HCT116 (cell line): Measurements from ENCODE around the gene CPOX. TPM values are rescaled to one million over a fixed set of nuclear protein-coding genes. Genes with fewer than 3 reads are reported as not detected.
A peak's percentile ranks its signal among the peaks of the same experiment; 100 is the strongest.

ENCODE experiments used
- ATAC-seq: fragments of 200-7000 bp; cut with Tn5 transposase; 2 replicates; pipeline ENCODE4 v1.9.1; 2020; ENCODE audit warnings: mild to moderate bottlenecking, moderate library complexity
- BruUV-seq: library from RNA; stranded (reverse); fragments of 400-500 nt; replicated peaks from 2 replicates; lab custom pipeline; 2021; lab: Mats Ljungman, UMichigan
- CTCF ChIA-PET: fragments of 300-600 bp; sonication (Branson Sonifier 250); formaldehyde crosslinking; loops from one replicate; lab custom pipeline; 2021; ENCODE audit warnings: antibody characterized with exemption; lab: Charles Lee
- POLR2A ChIA-PET: fragments of 300-600, 350-600 bp; sonication (Branson Sonifier 250); formaldehyde crosslinking; loops from one replicate; lab custom pipeline; 2021; ENCODE audit warnings: antibody characterized with exemption; lab: Charles Lee
- RAD21 ChIA-PET, 2 experiments: fragments of 300-600 bp; sonication (Branson Sonifier 250); formaldehyde crosslinking; loops; one replicate each; lab custom pipeline; 2023; ENCODE audit warnings: low total read pairs in 2 of 2; ENCODE audit not compliant: uncharacterized antibody in 2 of 2, unreplicated experiment in 2 of 2, low non-redundant PET in 1 of 2; lab: Charles Lee
- DNase-seq: peaks from one replicate; pipeline ENCODE4 v3.0.0-alpha.2; 2010; ENCODE audit warnings: low read depth, low spot score
- H2AFZ ChIP-seq: fragments of 200-600 bp; shearing (Covaris generic), sonication (generic); 2 replicates; pipeline ENCODE4 v1.6.1; 2017; ENCODE audit warnings: low read depth, mixed run types, mixed read lengths, antibody characterized with exemption, low read length; ENCODE audit not compliant: poor library complexity, severe bottlenecking
- H3K27ac ChIP-seq: 2 replicates; pipeline ENCODE4 v1.5.1; 2012; ENCODE audit warnings: low read depth, low read length
- H3K27me3 ChIP-seq: fragments of 200-600 bp; sonication (generic); 2 replicates; pipeline ENCODE4 v1.6.1; 2016; ENCODE audit warnings: mixed run types, low read length, mixed read lengths; ENCODE audit not compliant: insufficient read depth
- H3K36me3 ChIP-seq, 2 experiments: fragments of 200-500 bp in 1 of 2; fragments of 200-600 bp in 1 of 2; sonication (Bioruptor generic) in 1 of 2; sonication (generic) in 1 of 2; 2 replicates each; pipeline versions ENCODE4 v1.5.1 to v1.6.1; 2014 to 2016; ENCODE audit warnings: low read length in 2 of 2, inconsistent platforms in 1 of 2, mixed read lengths in 1 of 2, mixed run types in 1 of 2; ENCODE audit not compliant: insufficient read depth in 2 of 2, control insufficient read depth in 1 of 2
- H3K4me1 ChIP-seq, 2 experiments: fragments of 200-600 bp in 1 of 2; sonication (generic) in 1 of 2; 2 replicates each; pipeline versions ENCODE4 v1.5.1 to v1.6.1; 2012 to 2017; ENCODE audit warnings: low read length in 2 of 2, inconsistent platforms in 1 of 2, mild to moderate bottlenecking in 1 of 2, mixed read lengths in 1 of 2, mixed run types in 1 of 2, moderate library complexity in 1 of 2; ENCODE audit not compliant: insufficient read depth in 2 of 2, control insufficient read depth in 1 of 2
- H3K4me2 ChIP-seq: fragments of 200-600 bp; sonication (generic); 2 replicates; pipeline ENCODE4 v1.6.1; 2017; ENCODE audit warnings: mixed run types, low read length, mixed read lengths
- H3K4me3 ChIP-seq, 2 experiments: fragments of 200-600 bp in 1 of 2; sonication (generic) in 1 of 2; replicated peaks in 1 of 2; 2 replicates each; pipeline ENCODE4 v1.5.1; 2011 to 2016; ENCODE audit warnings: low read length in 2 of 2, control low read depth in 1 of 2, low read depth in 1 of 2, mild to moderate bottlenecking in 1 of 2, mixed read lengths in 1 of 2, mixed run types in 1 of 2
- H3K79me2 ChIP-seq: fragments of 200-600 bp; sonication (generic); 2 replicates; pipeline ENCODE4 v1.6.1; 2017; ENCODE audit warnings: mild to moderate bottlenecking, mixed run types, low read length, moderate library complexity, mixed read lengths; ENCODE audit not compliant: insufficient read depth
- H3K9ac ChIP-seq: fragments of 200-600 bp; sonication (generic); 2 replicates; pipeline ENCODE4 v1.6.1; 2016; ENCODE audit warnings: low read length, mixed read lengths
- H3K9me2 ChIP-seq: fragments of 200-600 bp; sonication (generic), shearing (Covaris generic); 2 replicates; pipeline ENCODE4 v1.6.1; 2017; ENCODE audit warnings: mixed run types, mild to moderate bottlenecking, moderate library complexity; ENCODE audit not compliant: insufficient read depth
- H3K9me3 ChIP-seq, 2 experiments: fragments of 200-500 bp in 1 of 2; fragments of 200-600 bp in 1 of 2; sonication (Bioruptor generic) in 1 of 2; sonication (generic) in 1 of 2; 2 replicates each; pipeline ENCODE4 v1.6.1; 2014 to 2017; ENCODE audit warnings: low read length in 2 of 2, mixed read lengths in 2 of 2, inconsistent platforms in 1 of 2, low read depth in 1 of 2, mild to moderate bottlenecking in 1 of 2, mixed run types in 1 of 2, moderate library complexity in 1 of 2; ENCODE audit not compliant: control insufficient read depth in 1 of 2, insufficient read depth in 1 of 2
- H4K20me1 ChIP-seq: fragments of 200-600 bp; sonication (generic), shearing (Covaris generic); 2 replicates; pipeline ENCODE4 v1.6.1; 2017; ENCODE audit warnings: mixed run types, mild to moderate bottlenecking, moderate library complexity; ENCODE audit not compliant: insufficient read depth
- CBX3 ChIP-seq: IDR thresholded peaks from 2 replicates; pipeline ENCODE4 v1.6.1; 2012; ENCODE audit warnings: low read depth
- CTCF ChIP-seq, 3 experiments: fragments of 200-600 bp in 1 of 3; sonication (generic) in 1 of 3; IDR thresholded peaks in 2 of 3; conservative IDR thresholded peaks in 1 of 3; 2 replicates each; pipeline ENCODE4 v1.5.1; 2012 to 2017; ENCODE audit warnings: low read depth in 2 of 3, low read length in 2 of 3, antibody characterized with exemption in 1 of 3, borderline replicate concordance in 1 of 3, control low read depth in 1 of 3, mild to moderate bottlenecking in 1 of 3, mixed read lengths in 1 of 3, mixed run types in 1 of 3, moderate library complexity in 1 of 3; ENCODE audit not compliant: insufficient read depth in 1 of 3
- EGR1 ChIP-seq: IDR thresholded peaks from 2 replicates; pipeline ENCODE4 v1.6.1; 2012; ENCODE audit warnings: low read depth
- EZH2 ChIP-seq: fragments of 200-600 bp; sonication (generic); IDR thresholded peaks from 2 replicates; pipeline ENCODE4 v1.6.1; 2017; ENCODE audit warnings: antibody characterized with exemption, mixed run types
- MAX ChIP-seq: IDR thresholded peaks from 2 replicates; pipeline ENCODE4 v1.6.1; 2012
- POLR2A ChIP-seq: IDR thresholded peaks from 2 replicates; pipeline ENCODE4 v1.7.0; 2011; ENCODE audit warnings: borderline replicate concordance; ENCODE audit not compliant: insufficient read depth, insufficient read length; ENCODE audit errors: extremely low read depth
- POLR2AphosphoS5 ChIP-seq: IDR thresholded peaks from 2 replicates; pipeline ENCODE4 v1.6.1; 2011; ENCODE audit warnings: mild to moderate bottlenecking, low read depth, low read length, moderate library complexity
- RAD21 ChIP-seq: IDR thresholded peaks from 2 replicates; pipeline ENCODE4 v1.6.1; 2012; ENCODE audit warnings: low read depth, mild to moderate bottlenecking
- SIN3A ChIP-seq: IDR thresholded peaks from 2 replicates; pipeline ENCODE4 v1.6.1; 2012; ENCODE audit warnings: low read depth
- SP1 ChIP-seq: IDR thresholded peaks from 2 replicates; pipeline ENCODE4 v1.6.1; 2012; ENCODE audit warnings: low read depth
- ZBTB33 ChIP-seq: IDR thresholded peaks from 2 replicates; pipeline ENCODE4 v1.6.1; 2011; ENCODE audit warnings: mild to moderate bottlenecking, low read length, moderate library complexity; ENCODE audit not compliant: insufficient replicate concordance; ENCODE audit errors: extremely low read depth
- ZFX ChIP-seq: fragments of 450-650 bp; IDR thresholded peaks from 2 replicates; pipeline ENCODE4 v1.6.1; 2017
- ZNF274 ChIP-seq: fragments of 200-500 bp; sonication (Bioruptor generic); IDR thresholded peaks from 2 replicates; pipeline ENCODE4 v1.6.1; 2014; ENCODE audit warnings: mild to moderate bottlenecking, low read depth, low read length, inconsistent platforms
- intact Hi-C: fragments of 100-400 bp; cut with micrococcal nuclease; formaldehyde crosslinking; loops from 2 replicates; pipeline ENCODE4 v1.10.0; 2022
- total RNA-seq: library from RNA; stranded (reverse); gene quantifications from one replicate; pipeline ENCODE4 v1.2.1, GENCODE V29; 2021; ENCODE audit not compliant: unreplicated experiment
- TF ChIP-seq, protein P1 (sequence below): IDR thresholded peaks from 2 replicates; pipeline ENCODE4 v1.6.1; 2012

The CPOX gene
- total RNA-seq, 1 experiment from 2014 or later: 353 TPM

DNA sequence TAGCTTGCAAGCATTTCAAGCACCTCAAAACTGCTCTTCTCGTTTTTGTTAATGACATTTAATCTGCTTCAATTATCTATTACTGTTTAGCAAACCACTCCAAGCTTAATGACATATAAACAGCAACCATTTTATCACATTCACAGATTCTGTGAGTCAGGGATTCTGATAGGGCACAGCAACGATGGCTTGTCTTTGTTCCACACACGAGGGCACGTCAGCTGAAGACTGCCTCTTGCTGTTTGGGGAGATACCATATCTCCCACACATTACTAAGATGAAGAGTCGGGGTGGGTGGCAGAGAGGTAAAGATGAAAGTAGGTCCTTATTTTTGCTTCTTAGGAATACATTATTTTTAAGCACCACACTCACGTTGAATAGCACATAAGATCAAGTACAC is 19.3 kb downstream of the CPOX start:
- peaks cover 45 to 61% of the 10 kb centered on the region in 2 experiments for H3K4me1 ChIP-seq
- no TSS peak for BruUV-seq
- ChIA-PET RAD21 (no interaction called here), POLR2A (interaction anchor here (0.7 to 1.4 kb wide), 4 partner anchors 10 to 243 kb away, joined by 3 to 7 read pairs (median 4); no protein-coding TSS in a partner anchor), CTCF (interaction anchor here (0.7 to 2.2 kb wide), 9 partner anchors 9 to 252 kb away, joined by 3 to 12 read pairs (median 4); no protein-coding TSS in a partner anchor)
- H3K79me2 ChIP-seq: peaks cover 4% of the 10 kb centered on the region; the same call in 1 of the 2 replicates
- DNase-seq: no peak
- peaks cover 8 to 28% of the 10 kb centered on the region in 2 experiments; a peak in 3 of 4 replicates for H3K36me3 ChIP-seq
- no peaks in the 10 kb centered on the region for H3K9me2 ChIP-seq
- intact Hi-C loops: loop anchor here (5.0 to 10.0 kb wide), 2 partner anchors 242 to 389 kb away; no protein-coding TSS in a partner anchor
- peak overlapping the region; percentile 17; the same call in 1 of the 2 replicates for H3K4me2 ChIP-seq
- H3K4me3 ChIP-seq: no peak overlapping the region
- peak overlapping the region; percentile 93 for H3K27ac ChIP-seq
- no peaks in the 10 kb centered on the region for H4K20me1 ChIP-seq
- H3K9ac ChIP-seq: peak overlapping the region; percentile 7; the same call in 1 of the 2 replicates
- H2AFZ ChIP-seq: no peak overlapping the region
- no peaks in the 10 kb centered on the region for H3K27me3 ChIP-seq
- peak; percentile 43; the same call in 1 of the 2 replicates for ATAC-seq
- no peaks in the 10 kb centered on the region for H3K9me3 ChIP-seq
- TF ChIP-seq SIN3A (no peak), EGR1 (0 out of 2 replicates have a peak, but pooled peaks have one; percentile 8)

DNA sequence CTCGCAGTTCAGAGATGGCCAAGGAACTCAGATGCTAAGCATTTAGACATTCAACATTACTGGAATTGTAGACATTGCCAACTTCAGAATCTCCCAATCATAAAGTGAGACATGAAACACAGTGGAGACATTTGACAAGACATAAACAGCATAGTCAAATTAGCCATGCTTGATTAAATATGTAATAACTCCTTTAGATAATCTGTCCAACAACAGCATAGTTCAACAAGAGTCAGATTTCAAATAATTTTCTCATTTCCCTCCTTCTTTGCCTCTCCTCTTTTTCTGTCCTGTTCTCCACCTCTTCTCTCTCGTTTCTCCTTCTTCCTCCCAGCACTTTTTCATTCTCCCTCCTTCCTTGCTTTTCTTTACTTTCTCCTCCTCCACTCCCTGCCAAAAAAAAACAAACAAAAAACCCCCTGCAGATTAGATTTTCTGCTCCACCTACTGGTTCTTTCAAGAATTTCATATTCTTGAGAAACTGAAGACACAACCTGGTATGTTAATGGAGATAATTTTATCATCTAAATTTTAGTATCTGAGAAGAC is 20.2 kb downstream of the CPOX start:
- Histone ChIP-seq H3K4me2 (peak overlapping the region; percentile 17), H2AFZ (no peak overlapping the region), H3K27me3 (no peaks in the 10 kb centered on the region), H3K9me3 (no peaks in the 10 kb centered on the region), H3K9me2 (no peaks in the 10 kb centered on the region), H3K27ac (peak overlapping the region; percentile 93), H4K20me1 (no peaks in the 10 kb centered on the region), H3K9ac (peak overlapping the region; percentile 7), H3K36me3 (peaks cover 4 to 19% of the 10 kb centered on the region in 2 experiments; a peak in 1 of 4 replicates), H3K79me2 (no peaks in the 10 kb centered on the region; the same call in 1 of the 2 replicates), H3K4me3 (no peak overlapping the region), H3K4me1 (peaks cover 38 to 53% of the 10 kb centered on the region in 2 experiments)
- no peak for DNase-seq
- RAD21 ChIA-PET: interaction anchor here in 1 of 2 experiments (1.0 kb wide), 1 partner anchor 240 kb away, joined by 3 read pairs; no protein-coding TSS in a partner anchor
- TSS peak; percentile 22 for BruUV-seq
- POLR2A ChIA-PET: interaction anchor here (1.1 to 1.8 kb wide), 5 partner anchors 9 to 244 kb away, joined by 3 to 5 read pairs (median 4); no protein-coding TSS in a partner anchor
- CTCF ChIA-PET: interaction anchor here (0.8 to 2.2 kb wide), 11 partner anchors 11 to 251 kb away, joined by 3 to 12 read pairs (median 4); no protein-coding TSS in a partner anchor
- intact Hi-C loops: loop anchor here (1.0 to 10.0 kb wide), 4 partner anchors 241 to 534 kb away; no protein-coding TSS in a partner anchor
- peak; percentile 35 for ATAC-seq
- peak; percentile 87 for TF ChIP-seq RAD21
- TF ChIP-seq, protein P1, sequence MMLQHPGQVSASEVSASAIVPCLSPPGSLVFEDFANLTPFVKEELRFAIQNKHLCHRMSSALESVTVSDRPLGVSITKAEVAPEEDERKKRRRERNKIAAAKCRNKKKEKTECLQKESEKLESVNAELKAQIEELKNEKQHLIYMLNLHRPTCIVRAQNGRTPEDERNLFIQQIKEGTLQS: no peak
- TF ChIP-seq ZNF274: no peak
- peak; percentile 60 to 83 (median 80) for TF ChIP-seq CTCF (IDR thresholded peaks at IDR 0.05 in 2 of 3, conservative IDR thresholded peaks at IDR 0.05 in 1 of 3; ENCODE audit: borderline replicate concordance in 1 of 3, insufficient read depth in 1 of 3, low read depth in 2 of 3, low read length in 2 of 3)
- 0 out of 2 replicates have a peak, but pooled peaks have one; percentile 12 for TF ChIP-seq MAX
- TF ChIP-seq EGR1: no peak
- TF ChIP-seq POLR2A: no peak
- no peak for TF ChIP-seq CBX3
- TF ChIP-seq ZBTB33: no peak
- TF ChIP-seq POLR2AphosphoS5: no peak
- no peak for TF ChIP-seq SP1
- TF ChIP-seq EZH2: no peak
- no peak for TF ChIP-seq ZFX
- TF ChIP-seq SIN3A: no peak
